ENCODE measurements around the gene MLLT1. TPM values are rescaled to one million over a fixed set of nuclear protein-coding genes. Genes with fewer than 3 reads are reported as not detected.

The MLLT1 gene
- total and polyA plus RNA-seq, 11 donors, result 17.8 to 45.9 (median 34.9) TPM

GRCh38 chr19:6213266-6213595 lies 66.5 kb downstream of the MLLT1 start:
- Histone ChIP-seq H3K4me1 (peaks cover 3 to 19% (median 13%) of the 10 kb centered on the region in 12 donors), H3K27ac (no peak overlapping the region), H3K9me3 (no peaks in the 10 kb centered on the region), H3K27me3 (no peaks in the 10 kb centered on the region), H3K4me3 (no peak overlapping the region), H3K36me3 (peaks cover 0 to 47% (median 12%) of the 10 kb centered on the region in 9 donors)
- TF ChIP-seq POLR2A (IDR thresholded peaks at IDR 0.05), result no peak
- no peak for TF ChIP-seq CTCF (IDR thresholded peaks at IDR 0.05)
- WGBS, 4 donors, result 92 to 100% (median 93%) methylated on average over 3 to 12 of the region's 12 CpGs
- no peak for DNase-seq
- intact Hi-C loops (cut with DNase I), result no loop called here
- no peak for ATAC-seq

- ATAC-seq, result no peak
- 94 to 95% (median 95%) methylated on average over 53 of the region's 53 CpGs for WGBS, 4 donors
- peak in 2 of 5 donors; percentile 25 to 49 for DNase-seq
Observed at GRCh38 chr19:6212403-6213265, 67.1 kb downstream of the MLLT1 start.

GRCh38 chr19:6211632-6212402 lies 68.0 kb downstream of the MLLT1 start:
- Histone ChIP-seq H3K4me1 (peaks cover 0 to 4% (median under 1%) of the 10 kb centered on the region in 12 donors), H3K36me3 (peaks cover 0 to 47% (median 12%) of the 10 kb centered on the region in 9 donors), H3K9me3 (no peaks in the 10 kb centered on the region), H3K4me3 (no peak overlapping the region), H3K27me3 (no peaks in the 10 kb centered on the region), H3K27ac (no peak overlapping the region)
- intact Hi-C loops (cut with DNase I), result no loop called here
- ATAC-seq (no peak), DNase-seq (peak in 2 of 5 donors; percentile 14 to 58)
- 91 to 93% (median 92%) methylated on average over 35 to 43 of the region's 43 CpGs for WGBS, 4 donors
- TF ChIP-seq CTCF (IDR thresholded peaks at IDR 0.05) (no peak), POLR2A (IDR thresholded peaks at IDR 0.05) (no peak)

More at GRCh38 chr19:6212403-6213265, 67.1 kb downstream of the MLLT1 start:
- Histone ChIP-seq H3K4me3 (no peak overlapping the region), H3K27me3 (no peaks in the 10 kb centered on the region), H3K36me3 (peaks cover 0 to 47% (median 12%) of the 10 kb centered on the region in 9 donors), H3K9me3 (no peaks in the 10 kb centered on the region), H3K27ac (no peak overlapping the region), H3K4me1 (peaks cover 3 to 13% (median 7%) of the 10 kb centered on the region in 12 donors)
- intact Hi-C loops (cut with DNase I), result no loop called here
- TF ChIP-seq CTCF (IDR thresholded peaks at IDR 0.05) (no peak), POLR2A (IDR thresholded peaks at IDR 0.05) (no peak)

Measured in heart left ventricle (tissue), 16 donors.